Adrenal gland (tissue), 5 donors: Measurements from ENCODE around the gene CRYBG2.

Source experiments
- CTCF ChIP-seq, 6 experiments: fragments of 450-650 bp in 4 of 6; fragments of 200-600 bp in 2 of 6; sonication (generic) in 1 of 6; IDR thresholded peaks; 1 replicate in 5 of 6; 2 replicates in 1 of 6; pipeline versions ENCODE4 v1.5.1 to v1.8.0; 2016 to 2021; ENCODE audit warnings: antibody characterized with exemption in 6 of 6, mild to moderate bottlenecking in 2 of 6, moderate library complexity in 1 of 6
- POLR2A ChIP-seq, 2 donors: fragments of 450-650 bp; IDR thresholded peaks; one replicate each; pipeline ENCODE4 v1.6.1; 2017; ENCODE audit warnings: antibody characterized with exemption in 2 of 2, mild to moderate bottlenecking in 2 of 2, moderate library complexity in 1 of 2
- donor health status: DM: no; HTN: no; CAD: no.

- TF ChIP-seq POLR2A (IDR thresholded peaks at IDR 0.05) (no peak), CTCF (IDR thresholded peaks at IDR 0.05) (no peak)
These were observed 35.4 kb downstream of the CRYBG2 start for GRCh38 chr1:26318338-26319064.
